Activated naive CD8-positive, alpha-beta T cell treated with anti-CD3 and anti-CD28 coated beads for 36 hours (primary cell): ENCODE results near the gene NAXE. TPM values are rescaled to one million over a fixed set of nuclear protein-coding genes. Genes with fewer than 3 reads are reported as not detected.
"Not testable (repeated sequence)": the region's sequence is repeated elsewhere in the genome, so short reads cannot be mapped to it uniquely, and the experiment has no call there.

Experiments used
- DNase-seq: peaks from one replicate; pipeline ENCODE4 v3.0.0; 2021
- H3K27ac Mint-ChIP-seq: one replicate; pipeline ENCODE4 v1.8.0; 2022; ENCODE audit warnings: mild to moderate bottlenecking, moderate library complexity, mixed read lengths
- H3K27me3 Mint-ChIP-seq: one replicate; pipeline ENCODE4 v1.8.0; 2022; ENCODE audit warnings: mild to moderate bottlenecking, mixed read lengths
- H3K36me3 Mint-ChIP-seq: one replicate; pipeline ENCODE4 v1.8.0; 2021; ENCODE audit warnings: mild to moderate bottlenecking, mixed read lengths
- H3K4me1 Mint-ChIP-seq: one replicate; pipeline ENCODE4 v1.8.0; 2021; ENCODE audit warnings: mixed read lengths
- H3K4me3 Mint-ChIP-seq: one replicate; pipeline ENCODE4 v1.8.0; 2022; ENCODE audit warnings: mild to moderate bottlenecking, moderate library complexity, mixed read lengths
- H3K9me3 Mint-ChIP-seq: one replicate; pipeline ENCODE4 v1.8.0; 2022; ENCODE audit warnings: mixed read lengths
- total RNA-seq, 2 experiments: library from RNA; stranded (reverse); gene quantifications; one replicate each; pipeline ENCODE4 v1.2.3, GENCODE V29; 2021

The NAXE gene
- total RNA-seq, 2 experiments from 2014 or later: 65.9 to 68.2 TPM

DNA sequence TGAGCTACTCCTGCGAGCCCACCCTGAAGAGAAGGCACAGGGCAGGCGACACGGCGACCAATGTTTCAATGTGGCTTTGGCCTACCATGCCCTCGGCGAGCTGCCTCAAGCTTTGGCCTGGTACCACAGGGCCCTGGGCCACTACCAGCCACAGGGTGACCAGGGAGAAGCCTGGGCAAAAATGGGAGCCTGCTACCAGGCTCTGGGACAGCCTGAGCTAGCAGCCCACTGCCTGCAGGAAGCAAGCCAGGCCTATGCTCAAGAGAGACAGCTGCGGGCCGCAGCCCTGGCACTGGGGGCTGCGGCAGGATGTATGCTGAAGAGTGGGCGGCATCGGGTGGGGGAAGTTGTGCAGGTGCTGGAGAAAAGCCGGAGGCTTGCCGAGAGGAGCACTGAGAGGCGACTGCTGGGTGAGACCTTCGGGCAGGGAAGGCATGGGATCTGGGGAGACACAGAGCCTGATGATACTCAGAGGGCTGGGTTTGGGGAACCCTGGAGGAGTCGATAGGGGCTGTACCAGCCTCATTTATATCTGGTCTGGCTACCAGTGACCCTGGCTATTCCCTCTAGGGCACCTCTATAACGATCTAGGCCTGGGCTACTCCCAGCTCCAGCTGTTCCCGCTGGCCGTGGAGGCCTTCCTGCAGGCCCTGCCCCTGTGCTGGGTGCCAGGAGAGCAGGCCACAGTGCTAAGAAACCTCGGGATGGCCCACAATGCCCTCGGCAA, 9.8 kb upstream of the NAXE start:
- Mint-ChIP-seq H3K36me3 (peaks cover 9% of the 10 kb centered on the region), H3K27ac (peak overlapping the region; percentile 98), H3K4me3 (peak overlapping the region; percentile 99), H3K4me1 (peaks cover 23% of the 10 kb centered on the region), H3K27me3 (no peaks in the 10 kb centered on the region), H3K9me3 (no peaks in the 10 kb centered on the region)
- peak; percentile 74 for DNase-seq

GRCh38 chr1:156582388-156583017, 9.1 kb upstream of the NAXE start:
- peak; percentile 61 for DNase-seq
- peak overlapping the region; percentile 99 for H3K4me3 Mint-ChIP-seq
- H3K4me1 Mint-ChIP-seq: peaks cover 23% of the 10 kb centered on the region
- H3K9me3 Mint-ChIP-seq: no peaks in the 10 kb centered on the region
- H3K27me3 Mint-ChIP-seq: no peaks in the 10 kb centered on the region
- H3K36me3 Mint-ChIP-seq: peaks cover 9% of the 10 kb centered on the region
- H3K27ac Mint-ChIP-seq: peak overlapping the region; percentile 98

DNA sequence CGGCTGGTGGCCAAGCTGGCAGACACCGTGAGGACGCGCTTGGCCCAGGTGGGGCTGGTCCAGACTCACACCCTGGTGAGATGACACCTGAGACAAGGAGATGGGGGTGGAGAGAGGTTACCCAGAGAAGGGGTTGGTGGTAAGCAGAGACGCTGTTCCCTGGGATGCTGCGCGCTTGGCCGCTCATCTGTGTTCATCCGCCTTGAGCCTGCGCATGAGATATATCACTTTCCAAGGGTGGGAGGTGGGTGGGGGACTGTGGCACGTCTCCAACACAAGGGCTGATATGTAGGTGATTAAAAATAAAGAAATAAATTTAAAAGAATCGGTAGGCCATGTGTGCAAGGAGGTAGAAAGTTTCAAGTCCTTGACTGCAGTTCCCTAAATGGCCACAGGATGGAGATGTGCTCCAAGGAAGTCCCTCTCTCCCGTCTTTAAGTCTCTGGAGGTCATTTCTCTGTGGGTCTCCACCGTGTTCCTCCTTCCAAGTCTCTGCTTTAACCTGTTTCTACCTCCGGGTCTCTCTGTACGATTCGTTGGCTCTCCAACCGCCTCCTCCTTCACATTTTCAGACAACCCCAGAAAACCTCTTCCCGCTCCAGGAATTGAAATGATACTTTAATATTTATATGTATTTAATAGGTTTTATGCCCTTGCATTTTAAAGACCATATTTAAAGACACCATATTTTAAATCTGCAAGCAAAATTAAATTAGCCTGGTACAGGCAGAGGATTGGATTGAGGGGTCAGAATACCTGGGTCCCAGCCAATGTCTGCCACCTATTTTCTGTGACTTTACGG, 7.6 kb upstream of the NAXE start:
- H3K4me3 Mint-ChIP-seq: peak overlapping the region; percentile 99
- H3K36me3 Mint-ChIP-seq: peaks cover 9% of the 10 kb centered on the region
- peak overlapping the region; percentile 98 for H3K27ac Mint-ChIP-seq
- DNase-seq: peak; percentile 67
- no peaks in the 10 kb centered on the region for H3K9me3 Mint-ChIP-seq
- no peaks in the 10 kb centered on the region for H3K27me3 Mint-ChIP-seq
- H3K4me1 Mint-ChIP-seq: peaks cover 23% of the 10 kb centered on the region

GRCh38 chr1:156584813-156585212, 6.8 kb upstream of the NAXE start:
- no peak for DNase-seq
- H3K9me3 Mint-ChIP-seq: no peaks in the 10 kb centered on the region
- H3K36me3 Mint-ChIP-seq: peaks cover 9% of the 10 kb centered on the region
- H3K27me3 Mint-ChIP-seq: no peaks in the 10 kb centered on the region
- no peak overlapping the region for H3K27ac Mint-ChIP-seq
- no peak overlapping the region for H3K4me3 Mint-ChIP-seq
- peaks cover 23% of the 10 kb centered on the region for H3K4me1 Mint-ChIP-seq

DNA sequence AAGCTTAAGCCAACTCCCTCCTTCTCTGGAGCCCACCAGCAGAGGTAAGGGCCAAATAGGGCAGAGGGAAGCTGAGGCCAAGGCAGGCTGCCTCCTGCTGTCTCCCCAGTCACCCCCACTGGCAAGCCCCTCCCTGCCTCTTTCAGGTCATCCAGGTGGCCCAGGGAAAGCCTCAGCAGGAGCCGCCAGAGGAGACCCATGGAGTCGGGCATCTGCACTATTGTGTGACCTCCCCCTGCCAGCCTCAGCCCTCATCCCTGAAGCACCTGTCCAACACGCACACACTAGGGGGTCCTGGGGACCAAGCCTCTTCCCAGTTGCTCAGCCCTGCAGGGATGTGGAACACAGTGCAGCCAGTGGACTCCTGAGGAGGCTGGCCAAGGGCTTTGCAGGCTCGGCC, 5.3 kb upstream of the NAXE start:
- H3K4me3 Mint-ChIP-seq: no peak overlapping the region
- H3K27ac Mint-ChIP-seq: no peak overlapping the region

DNA sequence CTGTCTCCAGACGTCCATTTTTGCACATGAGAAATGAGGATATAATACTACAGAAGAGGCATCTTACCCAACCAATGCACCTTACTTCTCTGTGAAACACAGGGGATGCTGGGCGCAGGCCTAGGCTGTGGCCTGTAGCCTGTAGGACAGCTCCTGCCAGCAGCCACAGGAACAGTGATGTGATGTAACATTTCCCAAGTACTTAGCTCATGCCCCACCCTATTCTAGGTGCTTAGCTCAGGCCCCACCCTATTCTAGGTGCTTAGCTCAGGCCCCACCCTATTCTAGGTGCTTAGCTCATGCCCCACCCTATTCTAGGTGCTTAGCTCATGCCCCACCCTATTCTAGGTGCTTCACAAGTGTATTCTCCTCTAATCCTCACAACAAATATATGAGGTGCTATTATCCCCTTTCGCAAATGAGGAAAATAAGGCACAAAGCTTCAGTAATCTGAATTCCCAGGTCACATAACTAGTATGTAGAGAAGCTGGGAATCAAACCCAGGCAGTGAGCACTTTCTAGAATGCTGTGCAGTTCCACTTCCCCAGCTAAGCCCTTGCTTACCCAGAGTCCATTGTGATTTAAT, 4.6 kb upstream of the NAXE start:
- Mint-ChIP-seq H3K27me3 (no peaks in the 10 kb centered on the region), H3K36me3 (peaks cover 9% of the 10 kb centered on the region), H3K4me1 (peaks cover 25% of the 10 kb centered on the region), H3K4me3 (no peak overlapping the region), H3K9me3 (no peaks in the 10 kb centered on the region), H3K27ac (no peak overlapping the region)
- no peak for DNase-seq

More for the DNA sequence above, 5.3 kb upstream of the NAXE start:
- Mint-ChIP-seq H3K9me3 (no peaks in the 10 kb centered on the region), H3K27me3 (no peaks in the 10 kb centered on the region), H3K4me1 (peaks cover 26% of the 10 kb centered on the region), H3K36me3 (peaks cover 9% of the 10 kb centered on the region)
- no peak for DNase-seq

DNA sequence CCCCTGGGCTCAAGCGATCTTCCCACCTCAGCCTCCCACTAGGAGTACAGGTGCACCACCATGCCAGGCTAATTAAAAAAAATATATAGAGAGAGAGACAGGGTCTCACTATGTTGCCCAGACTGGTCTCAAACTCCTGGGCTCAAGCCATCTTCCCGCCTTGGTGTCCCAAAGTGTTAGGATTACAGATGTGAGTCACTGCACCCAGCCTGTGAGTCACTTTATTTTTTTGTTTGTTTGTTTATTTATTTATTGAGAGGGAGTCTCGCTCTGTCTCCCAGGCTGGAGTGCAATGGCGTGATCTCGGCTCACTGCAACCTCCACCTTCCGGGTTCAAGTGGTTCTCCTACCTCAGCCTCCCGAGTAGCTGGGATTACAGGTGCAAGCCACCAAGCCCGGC, 3.6 kb upstream of the NAXE start:
- peaks cover 28% of the 10 kb centered on the region for H3K4me1 Mint-ChIP-seq
- not testable (repeated sequence) for H3K9me3 Mint-ChIP-seq, DNase-seq, H3K4me3 Mint-ChIP-seq, H3K36me3 Mint-ChIP-seq, H3K27me3 Mint-ChIP-seq, H3K27ac Mint-ChIP-seq

DNA sequence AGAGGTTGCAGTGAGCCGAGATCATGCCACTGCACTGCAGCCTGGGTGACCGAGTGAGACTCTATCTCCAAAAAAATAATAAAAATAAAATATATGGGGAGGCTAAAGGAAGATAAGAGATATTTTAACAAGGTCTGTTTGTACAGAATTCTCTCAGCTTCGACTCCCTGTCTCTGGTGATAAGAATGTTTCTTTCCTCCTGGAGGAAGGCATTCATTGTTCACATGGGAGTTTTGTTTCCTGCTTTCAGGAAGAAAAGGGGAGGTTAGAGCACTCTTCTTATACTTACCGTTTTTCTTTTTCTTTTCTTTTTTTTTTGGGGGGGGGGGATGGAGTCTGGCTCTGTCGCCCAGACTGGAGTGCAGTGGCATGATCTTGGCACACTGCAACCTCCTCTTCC, 2.0 kb upstream of the NAXE start:
- Mint-ChIP-seq H3K27me3 (no peaks in the 10 kb centered on the region), H3K36me3 (peaks cover 16% of the 10 kb centered on the region), H3K4me1 (peaks cover 22% of the 10 kb centered on the region), H3K4me3 (no peak overlapping the region), H3K9me3 (no peaks in the 10 kb centered on the region), H3K27ac (no peak overlapping the region)
- no peak for DNase-seq

DNA sequence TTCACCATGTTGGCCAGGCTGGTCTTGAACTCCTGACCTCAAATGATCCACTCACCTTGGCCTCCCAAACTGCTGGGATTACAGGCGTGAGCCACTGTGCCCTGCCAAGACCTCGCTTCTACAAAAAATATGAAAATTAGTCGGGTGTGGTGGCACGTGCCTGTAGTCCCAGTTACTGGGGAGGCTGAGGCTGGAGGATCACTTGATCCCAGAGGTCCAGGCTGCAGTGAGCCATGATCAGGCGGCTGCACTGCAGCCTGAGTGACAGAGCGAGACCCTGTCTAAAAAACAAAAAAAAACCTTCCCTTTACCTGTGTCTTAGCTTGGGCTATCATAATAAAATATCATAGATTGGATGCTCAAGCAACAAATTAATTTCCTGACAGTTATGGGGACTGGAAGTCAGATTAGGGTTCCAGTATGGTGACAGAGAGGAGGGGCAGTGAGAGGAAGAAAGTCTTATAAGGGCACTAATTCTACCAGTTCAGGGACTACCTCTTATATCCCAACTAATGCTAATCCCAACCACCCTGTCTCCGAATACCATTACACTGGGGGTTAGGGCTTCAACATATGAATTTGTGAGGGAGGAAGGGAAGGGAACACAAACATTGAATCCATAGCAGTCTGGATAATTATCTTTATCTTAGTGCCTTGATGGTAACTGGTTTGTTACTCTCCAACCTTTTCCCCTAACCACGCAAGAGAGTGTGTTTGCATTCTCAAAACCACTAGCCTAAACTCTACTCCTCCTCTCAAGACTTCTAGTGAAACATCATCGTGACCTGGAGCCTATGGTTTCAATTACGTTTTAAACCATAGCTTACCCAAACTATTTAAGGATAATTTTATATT, 1.0 kb upstream of the NAXE start:
- Mint-ChIP-seq H3K4me3 (peak overlapping the region; percentile 82), H3K27me3 (no peaks in the 10 kb centered on the region), H3K4me1 (peaks cover 22% of the 10 kb centered on the region), H3K9me3 (no peaks in the 10 kb centered on the region), H3K36me3 (peaks cover 16% of the 10 kb centered on the region), H3K27ac (no peak overlapping the region)
- DNase-seq: no peak

DNA sequence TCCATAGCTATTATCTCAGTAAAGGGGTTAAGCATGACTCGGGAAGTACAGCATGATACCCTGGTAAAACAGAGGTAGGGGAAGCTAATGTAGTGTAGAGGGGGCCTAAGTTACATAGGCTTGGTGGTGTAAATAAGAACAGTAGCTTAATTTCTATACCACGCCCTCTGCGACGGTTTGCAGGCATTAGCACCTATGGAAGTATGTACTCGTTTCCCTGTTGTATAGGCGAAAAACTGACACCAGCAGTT, 470 bp upstream of the NAXE start:
- no peak for DNase-seq
- no peaks in the 10 kb centered on the region for H3K9me3 Mint-ChIP-seq
- peak overlapping the region; percentile 82 for H3K4me3 Mint-ChIP-seq
- H3K36me3 Mint-ChIP-seq: peaks cover 14% of the 10 kb centered on the region
- no peaks in the 10 kb centered on the region for H3K27me3 Mint-ChIP-seq
- peaks cover 22% of the 10 kb centered on the region for H3K4me1 Mint-ChIP-seq
- peak overlapping the region; percentile 83 for H3K27ac Mint-ChIP-seq

DNA sequence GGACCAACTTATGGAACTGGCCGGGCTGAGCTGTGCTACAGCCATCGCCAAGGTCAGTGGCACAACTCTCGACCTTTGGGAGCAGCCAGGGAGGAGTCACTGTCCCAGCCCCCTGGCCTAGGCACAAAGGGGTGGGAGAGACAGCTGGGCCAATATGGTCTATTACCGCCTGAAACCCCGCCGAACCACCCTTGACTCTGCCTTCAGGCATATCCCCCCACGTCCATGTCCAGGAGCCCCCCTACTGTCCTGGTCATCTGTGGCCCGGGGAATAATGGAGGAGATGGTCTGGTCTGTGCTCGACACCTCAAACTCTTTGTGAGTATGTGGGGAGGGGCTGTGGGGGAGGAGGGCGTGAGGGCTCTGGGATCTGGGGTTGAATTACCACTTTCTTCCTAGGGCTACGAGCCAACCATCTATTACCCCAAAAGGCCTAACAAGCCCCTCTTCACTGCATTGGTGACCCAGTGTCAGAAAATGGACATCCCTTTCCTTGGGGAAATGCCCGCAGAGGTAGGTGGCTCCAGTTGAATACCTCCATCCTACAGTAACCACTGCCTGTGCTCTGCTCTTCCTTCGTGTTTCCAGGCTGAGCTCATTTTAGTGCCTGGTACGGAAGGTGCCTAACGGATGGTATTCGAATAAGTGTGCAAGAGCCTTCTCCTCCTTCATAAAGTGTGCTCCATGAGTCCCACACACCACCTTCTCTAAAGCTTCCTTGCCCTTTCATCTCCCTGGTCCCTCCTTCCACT, 758 bp downstream of the NAXE start:
- DNase-seq: no peak
- H3K9me3 Mint-ChIP-seq: no peaks in the 10 kb centered on the region
- H3K4me3 Mint-ChIP-seq: peak overlapping the region; percentile 82
- H3K27me3 Mint-ChIP-seq: no peaks in the 10 kb centered on the region
- H3K36me3 Mint-ChIP-seq: peaks cover 21% of the 10 kb centered on the region
- H3K27ac Mint-ChIP-seq: peak overlapping the region; percentile 68
- H3K4me1 Mint-ChIP-seq: peaks cover 25% of the 10 kb centered on the region

DNA sequence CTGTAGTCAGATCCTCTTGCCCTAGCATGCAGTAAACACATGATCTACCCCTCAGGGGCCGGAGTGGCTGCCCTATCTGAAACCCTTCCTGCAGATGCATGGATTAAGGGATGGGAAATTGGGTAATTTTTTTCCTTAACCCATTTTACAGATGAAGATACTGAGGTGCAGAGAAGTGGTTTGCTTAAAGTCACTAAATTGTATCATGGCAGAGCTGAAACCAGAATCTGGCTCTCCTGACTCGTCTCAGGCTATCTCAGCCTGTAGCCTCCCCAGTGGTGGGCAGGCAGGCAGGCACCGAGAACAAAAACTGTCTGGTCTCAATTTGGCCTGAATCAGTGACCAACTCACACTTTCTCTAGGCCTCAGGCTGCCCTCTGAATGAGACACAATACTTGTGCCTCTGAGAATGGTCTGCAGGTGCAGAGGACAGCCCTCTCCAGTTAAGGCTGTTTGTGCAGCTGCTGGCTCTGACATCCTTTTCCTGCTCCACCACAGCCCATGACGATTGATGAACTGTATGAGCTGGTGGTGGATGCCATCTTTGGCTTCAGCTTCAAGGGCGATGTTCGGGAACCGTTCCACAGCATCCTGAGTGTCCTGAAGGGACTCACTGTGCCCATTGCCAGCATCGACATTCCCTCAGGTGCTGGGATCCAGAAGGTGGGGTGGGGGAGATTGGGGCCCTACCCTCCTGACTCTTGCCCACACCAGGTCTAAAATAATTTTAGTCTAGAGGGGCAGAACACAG, 1.5 kb downstream of the NAXE start:
- no peak for DNase-seq
- peak overlapping the region; percentile 68 for H3K27ac Mint-ChIP-seq

DNA sequence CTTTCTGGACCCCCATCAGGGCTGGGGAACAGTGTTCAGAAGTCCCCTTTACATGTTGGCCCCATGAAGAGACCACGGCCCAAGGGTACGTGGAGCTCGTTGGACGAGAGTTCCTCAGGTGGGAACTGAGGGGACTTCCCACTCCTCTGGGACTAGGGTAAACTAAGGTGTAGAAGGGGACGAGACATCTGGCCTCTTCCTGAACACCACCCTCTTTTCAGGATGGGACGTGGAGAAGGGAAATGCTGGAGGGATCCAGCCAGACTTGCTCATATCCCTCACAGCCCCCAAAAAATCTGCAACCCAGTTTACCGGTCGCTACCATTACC, 2.0 kb downstream of the NAXE start:
- DNase-seq: no peak
- peaks cover 26% of the 10 kb centered on the region for H3K36me3 Mint-ChIP-seq
- H3K4me1 Mint-ChIP-seq: peaks cover 29% of the 10 kb centered on the region
- no peak overlapping the region for H3K27ac Mint-ChIP-seq
- no peak overlapping the region for H3K4me3 Mint-ChIP-seq
- no peaks in the 10 kb centered on the region for H3K27me3 Mint-ChIP-seq
- H3K9me3 Mint-ChIP-seq: no peaks in the 10 kb centered on the region

More for the DNA sequence above, 1.5 kb downstream of the NAXE start:
- Mint-ChIP-seq H3K9me3 (no peaks in the 10 kb centered on the region), H3K36me3 (peaks cover 21% of the 10 kb centered on the region), H3K4me3 (peak overlapping the region; percentile 82), H3K27me3 (no peaks in the 10 kb centered on the region), H3K4me1 (peaks cover 27% of the 10 kb centered on the region)
